Panc1 (cell line): Measurements from ENCODE around the gene BRF1. TPM values are rescaled to one million over a fixed set of nuclear protein-coding genes. Genes with fewer than 3 reads are reported as not detected.

ENCODE experiments used
- ATAC-seq: fragments of 200-7000 bp; cut with Tn5 transposase; 2 replicates; pipeline ENCODE4 v1.9.1; 2020; ENCODE audit warnings: mild to moderate bottlenecking, moderate library complexity
- BruUV-seq: library from RNA; stranded (reverse); fragments of 400-500 nt; replicated peaks from 2 replicates; lab custom pipeline; 2021; lab: Mats Ljungman, UMichigan
- CTCF ChIA-PET: fragments of 300-600 bp; sonication (Branson Sonifier 250); formaldehyde crosslinking; loops from one replicate; lab custom pipeline; 2022; ENCODE audit warnings: antibody characterized with exemption; lab: Charles Lee
- POLR2A ChIA-PET: fragments of 300-600 bp; sonication (Branson Sonifier 250); formaldehyde crosslinking; loops from one replicate; lab custom pipeline; 2022; ENCODE audit warnings: antibody characterized with exemption; lab: Charles Lee
- DNase-seq: peaks from one replicate; pipeline ENCODE4 v3.0.0-alpha.2; 2010; ENCODE audit warnings: low read depth, low spot score
- H3K27ac ChIP-seq: 2 replicates; pipeline ENCODE4 v1.5.1; 2011; ENCODE audit warnings: mild to moderate bottlenecking, low read length, inconsistent platforms
- H3K27me3 ChIP-seq: fragments of 200-500 bp; sonication (Bioruptor generic); 2 replicates; pipeline ENCODE4 v1.6.0; 2014; ENCODE audit warnings: low read length, inconsistent platforms; ENCODE audit not compliant: control insufficient read depth, insufficient read depth
- H3K36me3 ChIP-seq: fragments of 200-500 bp; sonication (Bioruptor generic); 2 replicates; pipeline ENCODE4 v1.5.1; 2014; ENCODE audit warnings: inconsistent platforms, mild to moderate bottlenecking, low read length, moderate library complexity; ENCODE audit not compliant: control insufficient read depth, insufficient read depth
- H3K4me1 ChIP-seq: 2 replicates; pipeline ENCODE4 v1.5.1; 2011; ENCODE audit warnings: inconsistent platforms, mild to moderate bottlenecking, low read length, moderate library complexity; ENCODE audit not compliant: control insufficient read depth, insufficient read depth
- H3K4me3 ChIP-seq, 2 experiments: 2 replicates each; pipeline ENCODE4 v1.5.1; 2011 to 2012; ENCODE audit warnings: low read depth in 2 of 2, low read length in 2 of 2, mild to moderate bottlenecking in 2 of 2, inconsistent platforms in 1 of 2, moderate library complexity in 1 of 2
- H3K9me3 ChIP-seq: fragments of 200-500 bp; sonication (Bioruptor generic); 2 replicates; pipeline ENCODE4 v1.5.1; 2014; ENCODE audit warnings: low read depth, mild to moderate bottlenecking, inconsistent platforms, low read length, moderate library complexity; ENCODE audit not compliant: control insufficient read depth, insufficient read depth
- CTCF ChIP-seq: fragments of 450-650 bp; IDR thresholded peaks from 2 replicates; pipeline ENCODE4 v1.5.1; 2017; ENCODE audit warnings: mild to moderate bottlenecking
- POLR2AphosphoS5 ChIP-seq: IDR thresholded peaks from 2 replicates; pipeline ENCODE4 v1.6.1; 2012; ENCODE audit warnings: mild to moderate bottlenecking, low read depth, low read length, moderate library complexity
- REST ChIP-seq, 2 experiments: IDR thresholded peaks; 2 replicates each; pipeline ENCODE4 v1.6.1; 2011 to 2012; ENCODE audit warnings: low read depth in 2 of 2, control low read depth in 1 of 2, low read length in 1 of 2, mild to moderate bottlenecking in 1 of 2, moderate library complexity in 1 of 2; ENCODE audit not compliant: insufficient read depth in 1 of 2
- SIN3A ChIP-seq: IDR thresholded peaks from 2 replicates; pipeline ENCODE4 v1.6.1; 2012; ENCODE audit warnings: low read depth, mild to moderate bottlenecking, low read length, moderate library complexity, borderline replicate concordance; ENCODE audit not compliant: insufficient read depth
- TCF7L2 ChIP-seq: IDR thresholded peaks from 2 replicates; pipeline ENCODE4 v1.6.1; 2011; ENCODE audit warnings: mild to moderate bottlenecking, low read depth, low read length, inconsistent platforms
- in situ Hi-C: cut with HindIII; loops from 2 replicates; pipeline ENCODE4 v1.10.0; 2016; ENCODE audit warnings: low sequenced_read_pairs, low pct_unique_long_range_greater_than_20kb
- intact Hi-C: fragments of 100-400 bp; cut with micrococcal nuclease; formaldehyde crosslinking; loops from one replicate; pipeline ENCODE4 v1.10.0; 2022; ENCODE audit not compliant: unreplicated experiment
- total RNA-seq: library from RNA; stranded (reverse); gene quantifications from one replicate; pipeline ENCODE4 v1.2.1, GENCODE V29; 2021; ENCODE audit not compliant: unreplicated experiment

The BRF1 gene
- total RNA-seq, 1 experiment from 2014 or later = 25.0 TPM

GRCh38 chr14:105326891-105327694 is 26.3 kb upstream of the BRF1 start:
- Histone ChIP-seq H3K27me3 (no peaks in the 10 kb centered on the region), H3K9me3 (no peaks in the 10 kb centered on the region), H3K4me3 (no peak overlapping the region), H3K4me1 (no peaks in the 10 kb centered on the region), H3K27ac (no peak overlapping the region), H3K36me3 (no peaks in the 10 kb centered on the region)
- ChIA-PET CTCF (interaction anchor here (0.6 kb wide), 1 partner anchor 13 kb away, joined by 4 read pairs; no protein-coding TSS in a partner anchor), POLR2A (no interaction called here)
- ATAC-seq = no peak
- intact Hi-C loops (no loop called here), in situ Hi-C loops (no loop called here)
- DNase-seq = no peak
- no TSS peak for BruUV-seq
- TF ChIP-seq REST (IDR thresholded peaks at IDR 0.05; ENCODE audit: insufficient read depth in 1 of 2, low read depth in 2 of 2, low read length in 1 of 2) (no peak), TCF7L2 (no peak), CTCF (no peak), SIN3A (no peak), POLR2AphosphoS5 (no peak)

DNA sequence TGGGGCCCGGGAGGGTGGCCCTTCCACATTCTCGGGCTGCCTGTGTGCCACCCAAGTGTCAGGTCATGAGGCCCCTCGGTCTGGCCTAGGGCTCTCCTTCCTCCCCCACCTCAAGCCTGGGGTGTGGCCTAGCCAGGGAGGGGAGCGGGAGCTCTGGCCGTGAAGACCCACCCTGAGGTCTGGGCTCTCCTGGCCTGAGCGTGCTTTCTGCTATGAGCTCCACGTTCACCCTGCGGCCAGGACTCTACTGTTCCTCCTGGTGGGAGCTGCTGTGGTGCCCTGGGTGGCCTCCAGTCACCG is 25.7 kb upstream of the BRF1 start:
- TF ChIP-seq CTCF (no peak), SIN3A (no peak), TCF7L2 (no peak), POLR2AphosphoS5 (no peak), REST (IDR thresholded peaks at IDR 0.05; ENCODE audit: insufficient read depth in 1 of 2, low read depth in 2 of 2, low read length in 1 of 2) (no peak)
- ATAC-seq (no peak), DNase-seq (no peak)
- Histone ChIP-seq H3K27me3 (no peaks in the 10 kb centered on the region), H3K9me3 (no peaks in the 10 kb centered on the region), H3K4me3 (no peak overlapping the region), H3K27ac (no peak overlapping the region), H3K36me3 (no peaks in the 10 kb centered on the region), H3K4me1 (no peaks in the 10 kb centered on the region)
- ChIA-PET POLR2A (no interaction called here), CTCF (interaction anchor here (0.6 kb wide), 1 partner anchor 13 kb away, joined by 4 read pairs; no protein-coding TSS in a partner anchor)
- in situ Hi-C loops = no loop called here
- intact Hi-C loops = no loop called here
- BruUV-seq = no TSS peak
